T-helper 1 cell treated with Interleukin-12 subunit alpha and Interleukin-12 subunit beta and Interleukin-4 antibody, amounts not matched to agents 30 μg/mL and 1 μg/mL, for 36 hours (primary cell): ENCODE measurements around the gene CCL24.
"Not testable (repeated sequence)": the region's sequence is repeated elsewhere in the genome, so short reads cannot be mapped to it uniquely, and the experiment has no call there.

ENCODE experiments used
- H3K27ac Mint-ChIP-seq: one replicate; pipeline ENCODE4 v1.8.0; 2021; ENCODE audit warnings: mild to moderate bottlenecking, mixed read lengths
- H3K27me3 Mint-ChIP-seq: one replicate; pipeline ENCODE4 v1.8.0; 2021; ENCODE audit warnings: low read depth, mixed read lengths
- H3K36me3 Mint-ChIP-seq: one replicate; pipeline ENCODE4 v1.8.0; 2021; ENCODE audit warnings: low read depth, mixed read lengths
- H3K4me1 Mint-ChIP-seq: one replicate; pipeline ENCODE4 v1.8.0; 2021; ENCODE audit warnings: low read depth, mixed read lengths
- H3K4me3 Mint-ChIP-seq: one replicate; pipeline ENCODE4 v1.8.0; 2021; ENCODE audit warnings: mild to moderate bottlenecking, moderate library complexity, mixed read lengths
- H3K9me3 Mint-ChIP-seq: one replicate; pipeline ENCODE4 v1.8.0; 2021; ENCODE audit warnings: mixed read lengths

CCL24 gene, protein sequence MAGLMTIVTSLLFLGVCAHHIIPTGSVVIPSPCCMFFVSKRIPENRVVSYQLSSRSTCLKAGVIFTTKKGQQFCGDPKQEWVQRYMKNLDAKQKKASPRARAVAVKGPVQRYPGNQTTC

DNA sequence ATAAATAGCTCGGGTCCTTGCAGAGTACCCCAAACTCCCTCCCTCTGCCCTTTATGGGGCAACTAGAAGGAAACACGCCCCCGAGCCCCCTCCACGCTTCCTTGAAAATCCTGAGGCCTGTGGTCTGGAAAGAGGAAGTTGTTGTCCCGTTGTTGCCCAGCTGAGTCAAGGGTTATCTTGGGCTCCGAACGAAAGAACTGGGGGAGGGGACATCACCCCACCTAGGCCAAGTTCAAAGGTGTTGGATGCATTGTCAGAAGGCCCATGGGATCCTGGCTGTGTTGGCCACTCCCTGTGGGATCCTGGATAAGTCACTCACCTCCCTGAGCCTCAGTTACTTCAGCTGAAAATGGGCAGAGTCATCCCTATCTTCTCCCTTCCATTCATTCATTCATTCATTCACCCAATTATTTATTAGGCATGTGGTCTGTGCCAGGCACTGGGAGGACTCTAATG, at the start of gene CCL24:
Gene CCL24, minus strand, starts transcription at position 26 of the 456 bp plus-strand sequence. CDS start 91 bp downstream, outside the sequence.
- no peak within 1 kb of the TSS for H3K4me3 Mint-ChIP-seq
- no peak within 1 kb of the TSS for H3K27ac Mint-ChIP-seq
- H3K9me3 Mint-ChIP-seq: no peaks in the 10 kb centered on the region
- H3K4me1 Mint-ChIP-seq: no peaks in the 10 kb centered on the region
- no peaks in the 10 kb centered on the region for H3K27me3 Mint-ChIP-seq
- H3K36me3 Mint-ChIP-seq: no peaks in the 10 kb centered on the region

GRCh38 chr7:75861636-75862035, 48.0 kb upstream of the CCL24 start:
- H3K36me3 Mint-ChIP-seq: no peaks in the 10 kb centered on the region
- no peak overlapping the region for H3K4me3 Mint-ChIP-seq
- H3K9me3 Mint-ChIP-seq: no peaks in the 10 kb centered on the region
- peaks cover 11% of the 10 kb centered on the region for H3K4me1 Mint-ChIP-seq
- peaks cover 7% of the 10 kb centered on the region for H3K27me3 Mint-ChIP-seq
- H3K27ac Mint-ChIP-seq: no peak overlapping the region

- peaks cover 3% of the 10 kb centered on the region for H3K27me3 Mint-ChIP-seq
These were observed 44.8 kb upstream of the CCL24 start for GRCh38 chr7:75858410-75858809.

GRCh38 chr7:75856536-75856935, 42.9 kb upstream of the CCL24 start:
- no peak overlapping the region for H3K27ac Mint-ChIP-seq
- H3K9me3 Mint-ChIP-seq: no peaks in the 10 kb centered on the region
- no peak overlapping the region for H3K4me3 Mint-ChIP-seq
- peaks cover 3% of the 10 kb centered on the region for H3K27me3 Mint-ChIP-seq
- H3K36me3 Mint-ChIP-seq: no peaks in the 10 kb centered on the region
- H3K4me1 Mint-ChIP-seq: peaks cover 6% of the 10 kb centered on the region

More at GRCh38 chr7:75858410-75858809, 44.8 kb upstream of the CCL24 start:
- Mint-ChIP-seq H3K4me3 (no peak overlapping the region), H3K4me1 (peaks cover 6% of the 10 kb centered on the region), H3K36me3 (no peaks in the 10 kb centered on the region), H3K9me3 (no peaks in the 10 kb centered on the region), H3K27ac (no peak overlapping the region)

GRCh38 chr7:75854813-75855345, 41.3 kb upstream of the CCL24 start:
- H3K36me3 Mint-ChIP-seq, H3K4me3 Mint-ChIP-seq, H3K27me3 Mint-ChIP-seq, H3K27ac Mint-ChIP-seq, H3K9me3 Mint-ChIP-seq, H3K4me1 Mint-ChIP-seq: not testable (repeated sequence)

DNA sequence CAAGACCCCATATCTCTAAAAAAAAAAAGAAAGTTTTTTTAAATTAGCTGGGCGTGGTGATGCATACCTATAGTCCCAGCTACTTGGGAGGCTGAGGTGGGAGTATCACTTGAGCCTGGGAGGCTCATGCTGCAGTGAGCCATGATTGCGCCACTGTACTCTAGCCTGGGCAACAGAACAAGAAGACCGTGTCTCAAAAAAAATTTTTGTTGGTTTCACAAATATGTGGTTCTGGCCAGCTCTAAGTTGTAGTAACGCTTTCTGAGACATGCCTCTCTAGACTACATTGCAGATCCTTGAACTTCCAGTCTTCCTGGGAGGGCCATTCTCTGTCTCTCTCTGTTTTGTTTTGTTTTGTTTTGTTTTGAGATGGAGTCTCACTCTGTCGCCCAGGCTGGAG, 40.6 kb upstream of the CCL24 start:
- Mint-ChIP-seq H3K4me1 (peaks cover 6% of the 10 kb centered on the region), H3K36me3 (no peaks in the 10 kb centered on the region), H3K9me3 (no peaks in the 10 kb centered on the region), H3K27ac (no peak overlapping the region), H3K4me3 (no peak overlapping the region), H3K27me3 (peaks cover 3% of the 10 kb centered on the region)

GRCh38 chr7:75850235-75850634, 36.6 kb upstream of the CCL24 start:
- Mint-ChIP-seq H3K4me3 (no peak overlapping the region), H3K27me3 (no peaks in the 10 kb centered on the region), H3K9me3 (no peaks in the 10 kb centered on the region), H3K4me1 (no peaks in the 10 kb centered on the region), H3K36me3 (no peaks in the 10 kb centered on the region), H3K27ac (no peak overlapping the region)

DNA sequence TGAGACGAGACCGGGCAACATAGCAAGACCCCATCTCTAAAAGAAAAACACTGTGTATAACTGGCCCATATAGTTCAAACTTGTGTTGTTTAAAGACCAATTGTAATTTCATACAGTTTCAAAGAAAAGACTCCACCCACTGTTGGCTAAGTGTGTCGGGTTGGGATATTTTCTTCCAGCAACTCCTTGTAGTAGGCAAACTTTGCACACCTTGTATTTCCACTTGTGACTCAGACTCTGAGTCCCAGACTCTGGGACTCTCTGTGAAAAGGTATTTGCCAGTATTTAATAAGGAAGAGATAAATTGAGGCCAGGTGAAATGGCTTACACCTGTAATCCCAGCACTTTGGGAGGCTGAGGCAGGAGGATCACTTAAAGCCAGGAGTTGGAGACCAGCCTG, 36.0 kb upstream of the CCL24 start:
- no peaks in the 10 kb centered on the region for H3K36me3 Mint-ChIP-seq
- no peaks in the 10 kb centered on the region for H3K9me3 Mint-ChIP-seq
- H3K4me1 Mint-ChIP-seq: no peaks in the 10 kb centered on the region
- H3K27me3 Mint-ChIP-seq: no peaks in the 10 kb centered on the region
- H3K27ac Mint-ChIP-seq: no peak overlapping the region
- H3K4me3 Mint-ChIP-seq: no peak overlapping the region

DNA sequence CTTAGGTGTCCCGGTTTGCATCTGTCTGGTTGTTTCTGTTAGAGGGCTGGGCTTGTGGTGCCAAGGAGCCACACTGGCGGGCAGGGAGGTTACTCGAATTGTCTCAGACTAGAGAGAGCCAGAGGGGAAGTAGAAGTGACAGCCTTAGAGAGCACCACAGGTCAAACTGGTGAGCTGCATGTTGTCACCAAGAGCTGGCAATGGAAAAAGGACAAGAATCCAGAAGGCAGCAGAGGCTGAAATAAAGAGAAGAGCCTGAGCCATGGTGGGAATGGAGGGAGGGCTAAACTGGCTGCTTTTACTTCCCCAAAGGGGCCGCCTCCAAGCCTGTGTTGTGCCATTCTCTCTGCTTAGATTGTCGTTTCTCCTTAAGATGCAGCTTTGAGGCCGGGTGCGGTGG, 34.1 kb upstream of the CCL24 start:
- Mint-ChIP-seq H3K4me1 (peaks cover 7% of the 10 kb centered on the region), H3K4me3 (no peak overlapping the region), H3K27ac (no peak overlapping the region)

DNA sequence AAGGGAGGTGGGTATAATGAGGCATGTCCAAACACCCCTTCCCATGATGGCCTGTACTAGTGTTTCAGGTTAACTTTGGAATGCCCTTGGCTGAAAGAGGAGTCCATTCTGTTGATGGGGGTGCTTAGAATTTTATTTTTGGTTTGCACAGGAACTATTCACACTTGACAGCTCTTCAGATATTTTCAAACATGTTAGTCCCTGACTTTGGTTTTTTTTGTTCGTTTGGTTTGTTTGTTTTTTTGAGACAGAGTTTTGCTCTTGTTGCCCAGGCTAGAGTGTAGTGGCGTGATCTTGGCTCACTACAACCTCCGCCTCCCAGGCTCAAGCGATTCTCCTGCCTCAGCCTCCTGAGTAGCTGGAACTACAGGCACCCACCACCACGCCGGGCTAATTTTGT, 31.5 kb upstream of the CCL24 start:
- H3K4me3 Mint-ChIP-seq, H3K9me3 Mint-ChIP-seq, H3K27ac Mint-ChIP-seq, H3K36me3 Mint-ChIP-seq, H3K27me3 Mint-ChIP-seq, H3K4me1 Mint-ChIP-seq: not testable (repeated sequence)

More for the DNA sequence above, 34.1 kb upstream of the CCL24 start:
- no peaks in the 10 kb centered on the region for H3K36me3 Mint-ChIP-seq
- no peaks in the 10 kb centered on the region for H3K27me3 Mint-ChIP-seq
- no peaks in the 10 kb centered on the region for H3K9me3 Mint-ChIP-seq

DNA sequence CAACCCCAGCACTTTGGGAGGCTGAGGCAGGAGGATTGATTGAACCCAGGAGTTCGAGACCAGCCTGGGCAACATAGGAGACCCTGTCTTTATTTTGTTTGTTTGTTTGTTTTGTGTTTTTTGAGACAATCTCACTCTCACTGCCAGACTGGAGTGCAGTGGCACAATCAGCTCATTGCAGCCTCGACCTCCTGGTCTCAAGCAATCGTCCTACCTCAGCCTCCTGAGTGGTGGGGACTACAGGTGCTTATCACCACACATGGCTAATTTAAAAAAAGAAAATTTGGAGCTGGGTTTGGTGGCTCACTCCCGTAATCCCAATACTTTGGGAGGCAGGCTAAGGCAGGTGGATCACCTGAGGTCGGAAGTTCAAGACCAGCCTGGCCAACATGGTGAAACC, 30.6 kb upstream of the CCL24 start:
- no peak overlapping the region for H3K27ac Mint-ChIP-seq
- peaks cover 9% of the 10 kb centered on the region for H3K4me1 Mint-ChIP-seq
- no peaks in the 10 kb centered on the region for H3K9me3 Mint-ChIP-seq
- no peaks in the 10 kb centered on the region for H3K27me3 Mint-ChIP-seq
- H3K4me3 Mint-ChIP-seq: no peak overlapping the region
- H3K36me3 Mint-ChIP-seq: no peaks in the 10 kb centered on the region

DNA sequence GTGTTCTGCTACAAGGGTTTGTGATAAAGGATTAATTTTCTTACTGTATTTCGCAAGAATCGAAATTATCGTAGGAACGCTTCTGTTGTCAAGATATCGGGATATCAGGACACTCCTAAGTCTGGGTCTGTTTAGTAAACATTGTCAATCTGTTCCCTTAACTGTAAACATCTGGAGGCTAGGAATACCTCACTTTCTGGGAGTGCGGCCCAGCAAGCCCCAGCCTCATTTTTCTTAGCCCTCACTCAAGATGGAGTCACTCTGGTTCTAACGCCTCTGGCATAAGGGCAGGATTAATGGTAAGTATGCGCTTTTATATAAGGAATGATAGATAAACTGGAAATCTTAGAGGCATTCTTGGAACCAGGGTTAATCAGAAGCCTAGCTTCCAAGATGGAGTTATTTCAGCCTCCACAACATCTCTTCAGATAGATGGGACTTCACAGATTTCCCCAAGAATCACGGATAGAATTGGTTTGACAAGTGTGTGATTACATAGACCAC, 30.1 kb upstream of the CCL24 start:
- Mint-ChIP-seq H3K36me3 (no peaks in the 10 kb centered on the region), H3K4me3 (no peak overlapping the region), H3K9me3 (no peaks in the 10 kb centered on the region), H3K27ac (no peak overlapping the region), H3K27me3 (no peaks in the 10 kb centered on the region), H3K4me1 (peaks cover 9% of the 10 kb centered on the region)

GRCh38 chr7:75842836-75843446, 29.3 kb upstream of the CCL24 start:
- Mint-ChIP-seq H3K4me3 (no peak overlapping the region), H3K27me3 (no peaks in the 10 kb centered on the region), H3K9me3 (no peaks in the 10 kb centered on the region), H3K4me1 (peaks cover 9% of the 10 kb centered on the region), H3K36me3 (no peaks in the 10 kb centered on the region), H3K27ac (peak overlapping the region; percentile 82)

DNA sequence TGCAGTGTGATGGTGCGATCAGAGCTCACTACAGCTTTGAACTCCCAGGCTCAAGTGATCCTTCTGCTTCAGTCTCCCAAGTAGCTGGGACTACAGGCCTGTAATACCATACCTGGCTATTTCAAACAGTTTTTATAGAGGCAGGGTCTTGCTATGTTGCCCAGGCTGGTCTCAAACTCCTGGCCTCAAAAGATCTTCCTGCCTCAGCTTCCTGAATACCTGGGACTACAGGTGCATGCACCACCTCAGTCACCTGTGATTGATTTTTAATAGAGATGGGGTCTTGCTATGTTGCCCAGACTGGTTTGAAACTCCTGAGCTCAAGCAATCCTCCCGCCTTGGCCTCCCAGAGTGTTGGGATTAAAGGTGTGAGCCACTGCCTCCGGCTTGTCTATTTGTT, 26.4 kb upstream of the CCL24 start:
- Mint-ChIP-seq H3K4me1 (peaks cover 9% of the 10 kb centered on the region), H3K27me3 (no peaks in the 10 kb centered on the region), H3K4me3 (no peak overlapping the region), H3K27ac (no peak overlapping the region), H3K9me3 (no peaks in the 10 kb centered on the region), H3K36me3 (no peaks in the 10 kb centered on the region)

DNA sequence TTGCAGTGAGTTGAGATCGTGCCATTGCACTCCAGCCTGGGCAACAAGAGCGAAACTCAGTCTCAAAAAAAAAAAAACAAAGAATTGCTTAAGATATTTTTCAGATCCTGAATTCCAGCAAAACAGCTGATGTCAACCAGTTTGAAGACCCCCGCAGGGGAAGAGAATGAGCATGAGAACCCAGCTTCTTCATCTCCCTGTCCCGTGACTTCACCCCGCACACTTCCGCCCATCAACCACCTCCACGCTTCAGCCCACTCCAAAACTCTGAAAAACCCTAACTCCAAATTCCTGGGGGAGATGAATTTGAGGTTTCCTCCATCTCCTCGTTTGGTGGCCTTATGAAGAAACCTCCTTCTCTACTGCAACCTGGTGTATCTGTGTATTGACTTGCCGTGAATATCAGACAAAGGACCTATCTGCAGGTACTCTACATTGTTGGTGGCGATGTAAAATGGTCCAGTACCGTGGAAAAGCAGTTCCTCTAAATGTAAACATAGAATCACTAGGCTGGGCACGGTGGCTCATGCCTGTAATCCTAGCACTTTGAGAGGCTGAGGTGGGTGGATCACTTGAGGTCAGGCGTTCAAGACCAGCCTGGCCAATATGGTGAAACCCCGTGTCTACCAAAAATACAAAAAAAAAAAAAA, 24.8 kb upstream of the CCL24 start:
- H3K4me1 Mint-ChIP-seq, H3K27me3 Mint-ChIP-seq, H3K27ac Mint-ChIP-seq, H3K36me3 Mint-ChIP-seq, H3K4me3 Mint-ChIP-seq, H3K9me3 Mint-ChIP-seq: not testable (repeated sequence)
